Adrenal gland (tissue), 5 donors: ENCODE measurements around the gene BRINP1.

Experiments
- POLR2A ChIP-seq, 2 donors: fragments of 450-650 bp; IDR thresholded peaks; one replicate each; pipeline ENCODE4 v1.6.1; 2017; ENCODE audit warnings: antibody characterized with exemption in 2 of 2, mild to moderate bottlenecking in 2 of 2, moderate library complexity in 1 of 2
- TF ChIP-seq, protein P1 (sequence below), 6 experiments: fragments of 450-650 bp in 4 of 6; fragments of 200-600 bp in 2 of 6; sonication (generic) in 1 of 6; IDR thresholded peaks; 1 replicate in 5 of 6; 2 replicates in 1 of 6; pipeline versions ENCODE4 v1.5.1 to v1.8.0; 2016 to 2021; ENCODE audit warnings: antibody characterized with exemption in 6 of 6, mild to moderate bottlenecking in 2 of 6, moderate library complexity in 1 of 6
- donor health status: DM: no; HTN: no; CAD: no.

DNA sequence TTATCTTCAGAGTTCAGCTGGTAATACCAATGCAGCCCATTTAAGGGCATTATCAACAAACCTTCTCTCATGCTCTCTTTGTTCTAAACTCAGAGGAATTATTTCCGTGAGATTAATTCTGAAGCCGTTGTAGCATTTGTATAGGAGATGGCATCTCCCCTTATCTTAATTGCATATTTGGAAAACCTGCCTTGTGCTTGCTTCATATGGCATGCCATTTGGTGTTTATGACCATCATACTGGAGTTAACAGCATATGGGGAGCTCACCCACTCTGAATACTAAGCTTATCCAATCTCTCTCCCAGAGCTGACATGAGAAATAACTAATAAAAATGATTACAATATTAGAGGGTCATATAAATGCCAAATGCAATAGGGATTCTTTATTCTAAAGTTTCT, 243.2 kb downstream of the BRINP1 start:
- TF ChIP-seq, protein P1, sequence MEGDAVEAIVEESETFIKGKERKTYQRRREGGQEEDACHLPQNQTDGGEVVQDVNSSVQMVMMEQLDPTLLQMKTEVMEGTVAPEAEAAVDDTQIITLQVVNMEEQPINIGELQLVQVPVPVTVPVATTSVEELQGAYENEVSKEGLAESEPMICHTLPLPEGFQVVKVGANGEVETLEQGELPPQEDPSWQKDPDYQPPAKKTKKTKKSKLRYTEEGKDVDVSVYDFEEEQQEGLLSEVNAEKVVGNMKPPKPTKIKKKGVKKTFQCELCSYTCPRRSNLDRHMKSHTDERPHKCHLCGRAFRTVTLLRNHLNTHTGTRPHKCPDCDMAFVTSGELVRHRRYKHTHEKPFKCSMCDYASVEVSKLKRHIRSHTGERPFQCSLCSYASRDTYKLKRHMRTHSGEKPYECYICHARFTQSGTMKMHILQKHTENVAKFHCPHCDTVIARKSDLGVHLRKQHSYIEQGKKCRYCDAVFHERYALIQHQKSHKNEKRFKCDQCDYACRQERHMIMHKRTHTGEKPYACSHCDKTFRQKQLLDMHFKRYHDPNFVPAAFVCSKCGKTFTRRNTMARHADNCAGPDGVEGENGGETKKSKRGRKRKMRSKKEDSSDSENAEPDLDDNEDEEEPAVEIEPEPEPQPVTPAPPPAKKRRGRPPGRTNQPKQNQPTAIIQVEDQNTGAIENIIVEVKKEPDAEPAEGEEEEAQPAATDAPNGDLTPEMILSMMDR (IDR thresholded peaks at IDR 0.05) = no peak
- no peak for TF ChIP-seq POLR2A (IDR thresholded peaks at IDR 0.05)
